Heart left ventricle (tissue), 16 donors: ENCODE measurements around the gene MLH3. TPM values are rescaled to one million over a fixed set of nuclear protein-coding genes. Genes with fewer than 3 reads are reported as not detected.

ENCODE experiments used
- ATAC-seq, 4 donors: fragments of 200-7000 bp; cut with Tn5 transposase; one replicate each; pipeline ENCODE4 v1.9.1; 2020 to 2022; ENCODE audit warnings: moderate library complexity in 4 of 4, mild to moderate bottlenecking in 3 of 4, moderate number of reproducible peaks in 1 of 4
- DNase-seq, 5 donors: peaks; one replicate each; pipeline ENCODE4 v3.0.0-alpha.2; 2020
- H3K27ac ChIP-seq, 12 donors: fragments of 200-600 bp; sonication (generic) in 4 of 12; one replicate each; pipeline versions ENCODE4 v1.5.0 to v1.8.0; 2016 to 2022; ENCODE audit warnings: mild to moderate bottlenecking in 2 of 12
- H3K27me3 ChIP-seq, 9 donors: fragments of 200-600 bp; sonication (generic) in 2 of 9; one replicate each; pipeline versions ENCODE4 v1.5.1 to v1.8.0; 2016 to 2022; ENCODE audit warnings: mild to moderate bottlenecking in 3 of 9
- H3K36me3 ChIP-seq, 9 donors: fragments of 200-600 bp; sonication (generic) in 2 of 9; one replicate each; pipeline versions ENCODE4 v1.5.0 to v1.8.0; 2018 to 2022; ENCODE audit warnings: mild to moderate bottlenecking in 2 of 9
- H3K4me1 ChIP-seq, 12 donors: fragments of 200-600 bp; sonication (generic) in 4 of 12; one replicate each; pipeline versions ENCODE4 v1.5.0 to v1.8.0; 2016 to 2022; ENCODE audit warnings: mild to moderate bottlenecking in 3 of 12
- H3K4me3 ChIP-seq, 12 donors: fragments of 200-600 bp; sonication (generic) in 4 of 12; one replicate each; pipeline versions ENCODE4 v1.5.0 to v1.8.0; 2017 to 2022; ENCODE audit warnings: mild to moderate bottlenecking in 9 of 12, moderate library complexity in 4 of 12
- H3K9me3 ChIP-seq, 12 donors: fragments of 200-600 bp; sonication (generic) in 4 of 12; one replicate each; pipeline versions ENCODE4 v1.5.0 to v1.8.0; 2016 to 2022; ENCODE audit warnings: mild to moderate bottlenecking in 1 of 12
- POLR2A ChIP-seq, 2 donors: fragments of 450-650 bp; IDR thresholded peaks; one replicate each; pipeline ENCODE4 v1.6.1; 2017; ENCODE audit warnings: antibody characterized with exemption in 2 of 2, mild to moderate bottlenecking in 2 of 2, moderate library complexity in 2 of 2
- WGBS, 4 donors: extraction: QIAGEN DNeasy Blood & Tissue Kit in 2 of 4; methylation state at CpG; one replicate each; pipeline versions ENCODE4 v1.1.5 to v1.1.7; 2013 to 2018; 5-methylcytosine and 5-hydroxymethylcytosine counted together
- intact Hi-C, 10 donors: fragments of 100-400 bp; cut with DNase I; formaldehyde crosslinking; loops; one replicate each; pipeline versions ENCODE4 v1.11.1 to v1.14.2; 2022
- polyA plus RNA-seq, 2 donors: library from polyadenylated mRNA; stranded (reverse); fragments of 200-250 nt; gene quantifications; one replicate each; pipeline ENCODE4 v1.2.3, GENCODE V29; 2013
- total RNA-seq, 9 donors: library from RNA; depleted of rRNA in 2 of 9; stranded (reverse); fragments of >200 nt in 2 of 9; fragmentation: NEBNext Ultra II Directional in 3 of 9; extraction: Animal tissue kit (Norgen Biotek cat#: 25700) in 3 of 9; gene quantifications; one replicate each; pipeline versions ENCODE4 v1.1.0 to v1.2.4, GENCODE V29; 2016 to 2023
- TF ChIP-seq, protein P1 (sequence below), 12 donors: fragments of 200-600 bp; sonication (generic) in 4 of 12; IDR thresholded peaks; one replicate each; pipeline versions ENCODE4 v1.5.0 to v1.8.0; 2018 to 2022; ENCODE audit warnings: antibody characterized with exemption in 12 of 12, mild to moderate bottlenecking in 5 of 12
- donor health status: ischemic (EF 13 %, LVEDD 7.1; RV severe dilation, severe dysfunction).
- donor health status: healthy with polysubstance abuse.
- donor health status: DM: no; HTN: yes; CAD: no.
- donor health status: DM: no; HTN: no; CAD: no.
- donor health status: ischemic (EF 25% LVEDD 6.9; RV normal size, moderate dysfunction).
- donor health status: ischemic (EF 25% LVEDD 5.7; RV mildly dilated, moderate dysfunction).
- donor health status: healthy.
- donor health status: DM: yes; HTN: yes; CAD: no.
- donor health status: ischemic (EF 35%, LVEDD 5.7; RV mildly dilated, moderate dysfunction).
- donor health status: nonischemic (EF 11% LVEDD 7.7; RV severe dilation, severe dysfunction).
- donor health status: DM: yes; HTN: yes; CAD: no.
- donor health status: PGD.
- donor health status: ischemic (EF 29% LVEDD 5.4; RV normal size, mild dysfunction).
- donor health status: nonischemic (EF 23%, LVEDD 6.1; RV moderate dilation, normal function).

The MLH3 gene
- total and polyA plus RNA-seq, 11 donors = 10.3 to 23.9 (median 15.2) TPM

DNA sequence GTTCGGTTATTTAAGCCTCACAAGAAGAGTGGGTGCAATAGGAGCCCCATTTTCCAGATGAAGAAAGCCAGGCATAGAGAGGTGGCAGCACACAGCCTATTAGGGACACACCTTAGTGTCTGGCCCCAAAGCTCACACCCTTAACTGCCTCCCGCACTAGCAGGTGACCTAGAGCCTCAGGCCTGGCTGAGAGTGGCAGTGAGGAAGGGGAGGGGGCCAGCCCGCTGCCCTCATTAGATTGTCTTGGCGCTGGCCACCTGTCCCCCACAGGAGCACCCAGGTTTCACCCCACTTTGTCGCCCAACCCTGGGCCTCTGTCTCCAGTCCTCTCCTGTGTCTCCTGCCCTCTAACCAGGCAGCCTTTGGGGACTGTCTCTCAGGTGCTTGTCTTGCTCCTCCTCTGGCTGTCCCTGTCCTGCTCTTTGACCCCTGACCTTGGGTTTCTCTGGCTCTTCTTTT is 77.3 kb downstream of the MLH3 start:
- Histone ChIP-seq H3K27me3 (no peaks in the 10 kb centered on the region), H3K36me3 (no peaks in the 10 kb centered on the region), H3K4me3 (no peak overlapping the region), H3K9me3 (no peaks in the 10 kb centered on the region), H3K27ac (peak overlapping the region in 11 of 12 donors; percentile 3 to 77 (median 63)), H3K4me1 (peaks cover 7 to 49% (median 32%) of the 10 kb centered on the region in 12 donors)
- ATAC-seq = no peak
- intact Hi-C loops = no loop called here
- 87 to 93% (median 90%) methylated on average over 5 of the region's 5 CpGs for WGBS, 4 donors
- TF ChIP-seq, protein P1, sequence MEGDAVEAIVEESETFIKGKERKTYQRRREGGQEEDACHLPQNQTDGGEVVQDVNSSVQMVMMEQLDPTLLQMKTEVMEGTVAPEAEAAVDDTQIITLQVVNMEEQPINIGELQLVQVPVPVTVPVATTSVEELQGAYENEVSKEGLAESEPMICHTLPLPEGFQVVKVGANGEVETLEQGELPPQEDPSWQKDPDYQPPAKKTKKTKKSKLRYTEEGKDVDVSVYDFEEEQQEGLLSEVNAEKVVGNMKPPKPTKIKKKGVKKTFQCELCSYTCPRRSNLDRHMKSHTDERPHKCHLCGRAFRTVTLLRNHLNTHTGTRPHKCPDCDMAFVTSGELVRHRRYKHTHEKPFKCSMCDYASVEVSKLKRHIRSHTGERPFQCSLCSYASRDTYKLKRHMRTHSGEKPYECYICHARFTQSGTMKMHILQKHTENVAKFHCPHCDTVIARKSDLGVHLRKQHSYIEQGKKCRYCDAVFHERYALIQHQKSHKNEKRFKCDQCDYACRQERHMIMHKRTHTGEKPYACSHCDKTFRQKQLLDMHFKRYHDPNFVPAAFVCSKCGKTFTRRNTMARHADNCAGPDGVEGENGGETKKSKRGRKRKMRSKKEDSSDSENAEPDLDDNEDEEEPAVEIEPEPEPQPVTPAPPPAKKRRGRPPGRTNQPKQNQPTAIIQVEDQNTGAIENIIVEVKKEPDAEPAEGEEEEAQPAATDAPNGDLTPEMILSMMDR (IDR thresholded peaks at IDR 0.05) = no peak
- no peak for TF ChIP-seq POLR2A (IDR thresholded peaks at IDR 0.05)
- no peak for DNase-seq

- no peaks in the 10 kb centered on the region for H3K36me3 ChIP-seq
- peak overlapping the region in 11 of 12 donors; percentile 14 to 78 (median 63) for H3K27ac ChIP-seq
- 57 to 71% (median 60%) methylated on average over 2 to 15 of the region's 15 CpGs for WGBS, 4 donors
- TF ChIP-seq POLR2A (IDR thresholded peaks at IDR 0.05) = no peak
- TF ChIP-seq, protein P1 (IDR thresholded peaks at IDR 0.05) = no peak
- H3K27me3 ChIP-seq = no peaks in the 10 kb centered on the region
- no peaks in the 10 kb centered on the region for H3K9me3 ChIP-seq
- intact Hi-C loops = no loop called here
- H3K4me1 ChIP-seq = peaks cover 7 to 42% (median 32%) of the 10 kb centered on the region in 12 donors
- peak; percentile 83 to 90 (median 86) for DNase-seq
- peak; percentile 74 to 93 (median 80) for ATAC-seq
- no peak overlapping the region for H3K4me3 ChIP-seq
Observed at GRCh38 chr14:74973003-74973653, 78.1 kb downstream of the MLH3 start.

- ATAC-seq = no peak
- WGBS, 4 donors = 74 to 84% (median 76%) methylated on average over 1 of the region's 1 CpG
- H3K4me1 ChIP-seq = peaks cover 4 to 41% (median 24%) of the 10 kb centered on the region in 12 donors
Observed at GRCh38 chr14:74968811-74969210, 82.5 kb downstream of the MLH3 start.

GRCh38 chr14:74965486-74966153 is 85.6 kb downstream of the MLH3 start:
- intact Hi-C loops = no loop called here
- WGBS, 4 donors = 59 to 66% (median 61%) methylated on average over 5 of the region's 5 CpGs
- no peak for TF ChIP-seq POLR2A (IDR thresholded peaks at IDR 0.05)
- Histone ChIP-seq H3K4me3 (no peak overlapping the region), H3K27me3 (no peaks in the 10 kb centered on the region), H3K4me1 (peaks cover 0 to 35% (median 16%) of the 10 kb centered on the region in 12 donors), H3K36me3 (no peaks in the 10 kb centered on the region), H3K9me3 (no peaks in the 10 kb centered on the region), H3K27ac (peak overlapping the region in 10 of 12 donors; percentile 2 to 83 (median 64))
- ATAC-seq (peak in 2 of 4 donors; percentile 68 to 80), DNase-seq (no peak)

More at GRCh38 chr14:74968811-74969210, 82.5 kb downstream of the MLH3 start:
- Histone ChIP-seq H3K9me3 (no peaks in the 10 kb centered on the region), H3K27me3 (no peaks in the 10 kb centered on the region), H3K36me3 (no peaks in the 10 kb centered on the region), H3K27ac (no peak overlapping the region), H3K4me3 (no peak overlapping the region)
- no peak for DNase-seq
- no peak for TF ChIP-seq POLR2A (IDR thresholded peaks at IDR 0.05)
- TF ChIP-seq, protein P1 (IDR thresholded peaks at IDR 0.05) = no peak
- intact Hi-C loops = no loop called here
